HG02884 (cell line): ENCODE data around the gene KLHL17.
"Not testable (repeated sequence)": the region's sequence is repeated elsewhere in the genome, so short reads cannot be mapped to it uniquely, and the experiment has no call there.

Source experiments
- ATAC-seq: cut with Tn5 transposase; IDR thresholded peaks from one replicate; pipeline ENCODE4 v1.9.1; 2021; ENCODE audit warnings: mild to moderate bottlenecking, moderate library complexity; ENCODE audit not compliant: unreplicated experiment

KLHL17 gene

GRCh38 chr1:997713-997992 is 37.3 kb downstream of the KLHL17 start:
- ATAC-seq = no peak

- ATAC-seq = no peak
These were observed 37.8 kb downstream of the KLHL17 start for GRCh38 chr1:997993-998744.

DNA sequence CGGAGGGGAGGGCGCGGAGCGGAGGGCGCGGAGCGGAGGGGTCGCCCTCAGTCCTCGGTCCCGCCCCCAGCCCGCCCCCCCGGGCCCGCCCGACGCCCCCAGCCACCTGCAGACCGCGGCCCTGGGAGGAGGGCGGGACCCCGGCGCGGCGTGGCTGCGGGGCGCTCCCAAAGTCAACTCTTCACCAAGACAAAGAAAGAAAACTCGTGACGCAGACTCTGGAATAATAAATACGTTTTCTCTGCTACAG is 38.3 kb downstream of the KLHL17 start:
- no peak for ATAC-seq

- ATAC-seq = no peak
These were observed 38.8 kb downstream of the KLHL17 start for GRCh38 chr1:998995-999724.

GRCh38 chr1:999725-1000356 is 39.5 kb downstream of the KLHL17 start, which contains the start of gene HES4:
Gene HES4, minus strand, starts transcription at chr1:1000097. Its CDS starts 124 bp downstream, at chr1:999973.
- ATAC-seq = no peak

- no peak for ATAC-seq
These were observed 40.1 kb downstream of the KLHL17 start for GRCh38 chr1:1000357-1001056.

- ATAC-seq = no peak
These were observed 40.8 kb downstream of the KLHL17 start for GRCh38 chr1:1001057-1001783.

DNA sequence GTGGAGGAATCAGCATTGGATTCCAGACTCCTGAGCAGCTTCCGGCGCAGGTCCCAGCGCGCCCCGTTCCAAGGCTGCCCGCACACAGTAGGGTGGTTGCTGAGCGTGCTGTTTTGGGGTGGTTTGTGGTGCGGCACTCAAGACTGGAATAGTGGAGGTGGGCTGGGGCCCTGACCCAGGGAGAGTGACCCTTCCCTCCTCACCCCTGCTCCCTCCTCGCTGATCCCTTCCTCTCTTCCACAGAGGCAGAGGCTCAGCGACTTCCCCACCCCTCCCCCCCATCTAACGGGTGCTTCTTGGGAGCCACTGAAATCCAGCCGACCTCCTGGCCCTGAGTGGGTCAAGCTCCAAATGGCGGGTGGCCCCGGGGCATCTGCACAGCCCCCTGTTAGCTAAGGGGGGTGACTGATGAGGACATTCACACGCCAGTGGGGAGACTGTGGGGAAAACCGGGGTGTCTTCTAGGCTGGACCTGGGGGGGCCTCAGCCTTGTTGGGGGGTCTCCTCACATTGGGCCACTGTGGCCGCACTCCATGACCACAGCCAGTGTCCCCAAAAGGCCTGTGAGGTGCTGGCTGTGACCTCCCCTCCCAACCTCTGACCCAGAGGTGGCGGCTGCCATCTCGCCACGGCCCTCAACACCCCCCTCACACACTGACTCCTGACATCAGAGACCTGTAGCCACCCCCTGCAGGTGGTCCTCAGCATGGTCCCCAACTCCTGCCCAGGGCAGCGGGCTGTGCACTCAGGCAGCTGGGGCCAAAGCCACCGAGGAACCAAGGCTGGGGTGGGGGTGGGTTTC is 43.4 kb downstream of the KLHL17 start:
- no peak for ATAC-seq

GRCh38 chr1:1004420-1004779 is 44.0 kb downstream of the KLHL17 start:
- no peak for ATAC-seq

DNA sequence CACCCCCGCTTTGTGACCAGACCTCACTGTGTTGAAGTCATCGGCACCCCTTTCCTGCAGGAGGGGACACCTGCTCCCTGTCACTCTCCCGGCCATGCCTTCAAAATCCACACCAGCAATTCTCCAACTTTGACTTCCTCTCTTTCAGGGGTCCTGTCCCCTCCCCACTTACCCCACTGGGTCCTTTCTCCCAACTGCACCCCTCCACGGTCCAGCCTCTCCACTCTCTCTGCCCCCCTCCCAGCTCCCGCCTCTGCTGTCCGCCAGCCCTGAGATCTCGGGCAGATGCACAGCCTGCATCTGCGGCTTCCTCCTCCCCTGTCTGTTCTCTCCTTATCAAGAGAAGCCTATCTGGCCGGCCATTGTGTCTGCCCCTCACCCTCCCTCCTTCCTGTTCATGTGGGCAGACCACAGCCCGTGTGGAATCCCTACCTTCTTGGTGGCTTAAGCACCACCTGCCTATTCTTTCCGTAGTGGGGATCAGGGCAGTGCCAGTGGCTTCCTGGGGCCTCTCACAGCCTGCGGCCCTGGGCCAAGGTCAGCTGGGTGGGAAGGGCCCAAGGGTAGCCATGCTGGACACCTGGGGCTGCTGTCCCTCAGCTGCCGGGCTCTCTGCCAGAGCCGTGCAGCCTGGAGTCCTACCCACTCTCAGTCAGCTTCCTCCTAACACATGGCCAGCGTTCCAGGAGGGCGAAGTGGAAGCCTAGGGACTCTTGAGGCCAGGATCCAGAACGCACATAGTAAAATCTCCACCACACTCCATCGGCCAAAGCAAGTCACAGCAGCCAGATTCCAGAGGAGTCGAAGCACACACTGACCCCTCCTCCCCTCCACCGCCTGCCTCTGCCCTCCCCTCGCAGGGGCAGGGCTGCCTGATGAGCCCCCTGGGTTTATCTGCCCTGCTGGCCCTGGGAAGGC is 44.7 kb downstream of the KLHL17 start:
- no peak for ATAC-seq

DNA sequence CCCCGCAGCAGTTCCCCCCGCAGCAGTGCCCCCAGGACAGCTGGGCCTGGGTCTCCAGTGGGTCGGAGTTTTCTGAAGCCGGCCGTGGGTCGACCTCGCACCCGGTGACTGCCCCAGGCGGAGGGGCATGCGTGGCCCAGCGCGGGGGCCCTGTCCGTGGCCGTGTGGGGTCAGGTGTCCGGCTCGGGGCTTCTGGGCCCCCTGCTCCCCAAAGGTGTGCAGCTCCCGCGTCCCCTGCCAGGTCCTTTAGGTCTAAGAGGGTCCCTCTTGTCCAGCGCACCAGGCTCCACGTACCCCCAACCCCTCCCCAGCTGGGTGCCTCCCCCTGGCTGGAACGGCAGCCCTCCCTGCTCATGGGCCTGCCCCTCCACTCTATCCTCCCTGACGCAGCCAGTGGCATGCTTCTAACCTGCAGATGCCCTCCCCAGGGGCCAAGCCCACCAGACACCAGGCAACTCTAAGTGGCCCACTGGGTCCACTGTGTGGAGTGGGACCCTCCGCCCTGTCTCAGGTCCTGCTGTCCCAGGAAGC is 45.5 kb downstream of the KLHL17 start:
- no peak for ATAC-seq

DNA sequence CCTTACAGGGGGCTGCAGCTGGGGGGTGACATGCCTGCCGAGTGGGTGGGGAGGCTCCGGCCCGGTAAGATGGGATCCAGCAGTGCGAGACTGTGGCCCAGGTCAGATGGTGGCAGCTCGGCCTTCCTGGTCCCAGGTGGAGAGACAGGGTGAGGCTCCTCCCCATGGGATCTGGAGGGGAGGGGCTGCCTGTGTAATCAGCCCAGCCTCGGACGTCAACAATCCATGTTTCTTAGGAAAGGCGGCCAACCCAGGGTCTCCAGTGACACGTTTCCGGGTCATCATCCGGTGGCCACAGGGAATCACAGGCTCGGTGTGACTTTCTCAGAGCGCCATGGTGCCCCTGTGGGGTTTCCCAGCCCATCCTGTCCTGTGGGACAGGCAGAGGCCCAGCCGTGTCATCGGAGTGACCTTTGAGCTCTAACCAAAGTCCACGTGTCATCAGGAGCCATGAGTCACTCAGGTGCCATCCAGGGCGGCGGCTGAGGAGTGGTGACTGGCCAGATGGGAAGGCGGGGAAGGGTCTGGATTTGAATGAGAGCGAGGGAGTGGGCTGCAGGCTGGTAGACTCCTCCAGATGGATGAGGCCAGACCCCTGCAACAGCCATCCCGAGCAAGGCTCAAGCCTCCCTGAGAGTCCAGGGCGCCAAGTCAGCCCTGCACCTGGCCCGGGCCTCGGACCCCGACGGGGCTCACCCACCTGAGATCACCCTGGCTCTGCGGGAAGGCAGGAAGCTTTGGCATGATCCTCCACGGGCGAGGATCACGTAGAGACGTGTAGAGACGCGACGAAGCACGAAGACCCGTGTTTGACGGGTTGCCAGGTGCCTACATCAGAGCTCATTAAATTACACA is 46.1 kb downstream of the KLHL17 start:
- ATAC-seq = no peak

GRCh38 chr1:1010131-1010530 is 49.7 kb downstream of the KLHL17 start:
- not testable (repeated sequence) for ATAC-seq

- no peak for ATAC-seq
These were observed 51.1 kb downstream of the KLHL17 start for GRCh38 chr1:1011396-1011949.

GRCh38 chr1:1012736-1013104 is 52.3 kb downstream of the KLHL17 start:
- peak; percentile 16 for ATAC-seq

GRCh38 chr1:1013105-1013921 is 52.9 kb downstream of the KLHL17 start, which contains the start of gene ISG15:
Gene ISG15, plus strand, starts transcription at chr1:1013497. Its CDS starts 77 bp downstream, at chr1:1013574.
- peak; percentile 70 for ATAC-seq
